ENCODE data around the gene CLK3.

DNA sequence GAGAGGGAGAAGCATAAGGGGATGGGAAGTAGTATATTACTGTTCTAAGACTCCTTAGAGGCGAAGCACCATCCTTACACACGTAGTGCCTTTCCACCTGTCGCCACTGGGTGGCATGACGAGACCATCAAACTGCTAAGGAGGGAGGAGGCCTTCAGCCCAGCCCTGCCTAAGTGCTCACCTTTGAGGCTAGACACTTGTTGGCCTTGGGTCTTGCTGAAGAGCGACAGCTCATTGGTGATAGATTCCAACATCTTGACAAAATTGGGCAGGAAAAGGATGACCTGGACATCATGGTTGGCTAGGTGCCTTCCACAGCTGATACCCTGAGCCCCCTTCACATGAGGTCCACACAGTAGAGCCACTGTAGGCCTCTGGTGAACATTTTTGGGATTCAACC is 19.6 kb downstream of the CLK3 start:
- TF ChIP-seq CTCF (IDR thresholded peaks at IDR 0.05; ENCODE audit: insufficient read depth, low read length) (peak; percentile 92), POLR2AphosphoS5 (IDR thresholded peaks at IDR 0.05; ENCODE audit: low read depth) (no peak)
- TF ChIP-seq, protein P1, sequence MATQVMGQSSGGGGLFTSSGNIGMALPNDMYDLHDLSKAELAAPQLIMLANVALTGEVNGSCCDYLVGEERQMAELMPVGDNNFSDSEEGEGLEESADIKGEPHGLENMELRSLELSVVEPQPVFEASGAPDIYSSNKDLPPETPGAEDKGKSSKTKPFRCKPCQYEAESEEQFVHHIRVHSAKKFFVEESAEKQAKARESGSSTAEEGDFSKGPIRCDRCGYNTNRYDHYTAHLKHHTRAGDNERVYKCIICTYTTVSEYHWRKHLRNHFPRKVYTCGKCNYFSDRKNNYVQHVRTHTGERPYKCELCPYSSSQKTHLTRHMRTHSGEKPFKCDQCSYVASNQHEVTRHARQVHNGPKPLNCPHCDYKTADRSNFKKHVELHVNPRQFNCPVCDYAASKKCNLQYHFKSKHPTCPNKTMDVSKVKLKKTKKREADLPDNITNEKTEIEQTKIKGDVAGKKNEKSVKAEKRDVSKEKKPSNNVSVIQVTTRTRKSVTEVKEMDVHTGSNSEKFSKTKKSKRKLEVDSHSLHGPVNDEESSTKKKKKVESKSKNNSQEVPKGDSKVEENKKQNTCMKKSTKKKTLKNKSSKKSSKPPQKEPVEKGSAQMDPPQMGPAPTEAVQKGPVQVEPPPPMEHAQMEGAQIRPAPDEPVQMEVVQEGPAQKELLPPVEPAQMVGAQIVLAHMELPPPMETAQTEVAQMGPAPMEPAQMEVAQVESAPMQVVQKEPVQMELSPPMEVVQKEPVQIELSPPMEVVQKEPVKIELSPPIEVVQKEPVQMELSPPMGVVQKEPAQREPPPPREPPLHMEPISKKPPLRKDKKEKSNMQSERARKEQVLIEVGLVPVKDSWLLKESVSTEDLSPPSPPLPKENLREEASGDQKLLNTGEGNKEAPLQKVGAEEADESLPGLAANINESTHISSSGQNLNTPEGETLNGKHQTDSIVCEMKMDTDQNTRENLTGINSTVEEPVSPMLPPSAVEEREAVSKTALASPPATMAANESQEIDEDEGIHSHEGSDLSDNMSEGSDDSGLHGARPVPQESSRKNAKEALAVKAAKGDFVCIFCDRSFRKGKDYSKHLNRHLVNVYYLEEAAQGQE (IDR thresholded peaks at IDR 0.05; ENCODE audit: insufficient replicate concordance, low read depth), result no peak

All from HL-60 (cell line).